Stimulated activated CD4-positive, alpha-beta T cell treated with anti-CD3 and anti-CD28 coated beads, Interleukin-1b, Interleukin-23, amount 100 ng/mL, for 48 hours (primary cell): ENCODE data around the gene DNAH10.
A peak's percentile ranks its signal among the peaks of the same experiment; 100 is the strongest.

Source experiments
- DNase-seq: peaks from one replicate; pipeline ENCODE4 v3.0.0-alpha.2; 2020

Gene DNAH10

DNA sequence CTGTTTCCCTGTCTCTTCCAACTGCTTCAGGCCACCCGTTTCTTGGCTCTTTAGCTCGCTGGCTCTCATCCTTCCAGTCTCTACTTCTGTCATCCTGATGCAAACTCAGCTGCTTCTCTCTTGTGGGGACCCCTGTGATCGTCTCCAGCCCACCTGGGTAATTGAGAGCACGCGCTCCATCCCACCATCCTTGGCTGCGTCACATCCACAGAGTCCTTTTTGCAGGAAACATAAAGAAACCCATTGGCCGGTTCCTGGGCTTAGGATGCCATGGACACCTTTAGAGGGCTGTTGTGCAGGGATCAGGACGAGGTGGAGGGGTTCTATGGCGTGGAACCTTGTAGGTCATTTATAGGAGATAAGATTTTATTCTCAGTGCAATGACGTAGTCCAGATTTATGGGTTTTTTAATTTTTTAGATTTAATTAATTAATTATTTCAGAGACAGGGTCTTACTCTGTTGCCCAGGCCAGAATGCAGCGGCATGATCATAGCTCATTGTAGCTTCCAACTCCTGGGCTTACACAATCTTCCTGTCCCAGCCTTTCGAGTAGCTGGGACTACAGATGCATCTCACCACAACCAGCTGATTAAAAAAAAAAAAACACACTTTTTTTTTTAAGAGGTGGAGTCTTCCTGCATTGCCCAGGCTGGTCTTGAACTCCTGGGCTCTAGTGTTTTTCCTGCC, 127.9 kb downstream of the DNAH10 start:
- no peak for DNase-seq

DNA sequence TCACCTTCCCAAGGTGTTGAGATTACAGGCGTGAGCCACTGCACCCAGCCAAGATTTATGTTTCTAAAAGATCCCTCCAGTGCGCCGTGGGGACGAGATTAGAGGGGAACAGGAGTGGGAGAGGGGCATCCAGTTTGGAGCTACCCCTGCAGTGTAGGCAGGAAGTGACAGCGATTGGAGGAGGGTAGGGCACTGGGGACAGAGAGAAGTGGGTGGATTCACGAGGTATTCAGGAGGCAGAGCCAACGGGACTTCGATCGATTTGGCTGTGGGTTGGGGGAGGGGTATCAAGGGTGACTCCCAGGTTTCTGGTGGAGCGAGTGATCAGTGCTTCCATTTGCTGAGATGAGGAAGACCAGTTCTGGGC, 128.4 kb downstream of the DNAH10 start:
- no peak for DNase-seq

DNA sequence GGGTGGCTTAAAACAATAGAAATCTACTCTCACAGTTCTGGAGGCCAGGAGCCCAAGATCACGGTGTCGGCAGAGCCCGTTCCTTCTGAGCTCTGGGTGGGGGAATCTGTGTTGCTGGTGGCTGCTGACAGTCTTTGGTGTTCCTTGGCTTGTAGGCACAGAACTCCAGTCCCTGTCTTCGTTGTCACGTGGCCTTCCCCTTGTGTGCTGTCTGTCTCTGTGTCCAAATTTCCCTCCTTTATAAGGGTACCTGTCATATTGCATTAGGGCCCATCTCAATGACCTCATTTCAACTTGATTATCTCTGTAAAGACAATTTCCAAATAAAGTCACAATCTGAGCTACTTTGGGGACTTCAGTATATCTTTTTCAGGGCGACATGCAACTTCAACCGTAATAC, 128.9 kb downstream of the DNAH10 start:
- no peak for DNase-seq

DNA sequence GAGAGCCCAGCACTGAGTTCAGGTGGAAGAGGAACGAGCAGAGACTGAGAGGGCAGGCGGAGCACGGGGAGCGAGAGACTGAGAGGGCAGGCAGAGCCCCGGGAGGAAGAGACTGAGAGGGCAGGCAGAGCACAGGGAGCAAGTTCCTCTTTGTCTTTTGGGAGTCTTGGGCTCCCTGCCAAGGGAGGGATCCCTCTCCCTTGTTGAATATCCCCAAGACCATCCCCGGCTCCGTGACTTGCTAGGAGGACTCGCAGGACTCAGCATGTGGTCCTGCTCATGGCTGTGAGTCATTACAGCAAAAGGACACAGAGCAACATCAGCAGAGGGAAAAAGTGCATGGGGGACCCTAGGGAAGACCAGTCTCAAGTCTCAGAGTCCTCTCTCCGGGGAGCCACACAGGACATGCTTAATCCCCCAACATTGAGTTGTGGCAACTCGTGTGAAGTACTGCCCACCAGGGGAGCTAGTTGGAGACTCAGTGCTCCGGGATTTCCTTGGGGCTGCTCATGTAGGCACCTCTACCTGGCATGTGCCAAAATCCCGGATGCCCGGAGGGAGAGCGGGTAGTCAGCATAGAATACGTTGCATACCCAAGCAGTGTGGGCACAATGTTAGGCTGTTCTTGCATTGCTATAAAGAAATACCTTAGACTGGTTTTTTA, 129.5 kb downstream of the DNAH10 start:
- no peak for DNase-seq

DNA sequence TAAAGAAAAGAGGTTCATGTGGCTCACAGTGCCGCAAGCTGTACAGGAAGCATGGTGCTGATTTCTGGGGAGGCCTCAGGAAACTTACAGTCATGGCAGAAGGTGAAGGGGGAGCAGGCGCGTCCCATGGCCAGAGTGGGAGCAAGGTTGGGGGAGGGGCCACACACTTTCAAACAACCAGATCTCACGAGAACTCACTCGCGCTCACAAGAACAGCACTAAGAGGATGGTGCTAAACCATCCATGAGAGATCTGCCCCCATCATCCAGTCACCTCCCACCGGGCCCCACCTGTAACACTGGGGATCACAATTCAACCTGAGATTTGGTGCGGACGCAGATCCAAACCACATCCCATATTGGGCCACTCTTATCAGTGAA, 130.1 kb downstream of the DNAH10 start:
- DNase-seq: no peak

DNA sequence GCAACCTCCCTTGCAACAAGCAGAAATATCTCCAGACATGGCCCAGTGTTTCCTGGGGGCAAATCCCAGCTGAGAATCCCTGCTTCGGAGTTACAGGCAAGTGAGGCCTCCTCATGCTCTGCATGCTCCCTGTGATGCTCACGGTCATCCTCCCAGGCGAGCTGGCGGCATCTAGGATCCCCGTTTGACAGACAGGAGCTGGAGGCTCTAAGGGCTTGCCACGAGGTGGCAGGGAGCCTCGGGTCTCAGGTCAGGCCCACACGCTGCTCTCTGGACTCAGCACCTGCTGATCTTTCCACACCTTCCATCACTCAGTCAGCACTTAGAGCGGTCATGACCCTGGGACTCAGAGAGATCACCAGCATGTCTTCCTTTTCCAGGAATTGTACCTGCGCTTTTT, 130.8 kb downstream of the DNAH10 start:
- no peak for DNase-seq

DNA sequence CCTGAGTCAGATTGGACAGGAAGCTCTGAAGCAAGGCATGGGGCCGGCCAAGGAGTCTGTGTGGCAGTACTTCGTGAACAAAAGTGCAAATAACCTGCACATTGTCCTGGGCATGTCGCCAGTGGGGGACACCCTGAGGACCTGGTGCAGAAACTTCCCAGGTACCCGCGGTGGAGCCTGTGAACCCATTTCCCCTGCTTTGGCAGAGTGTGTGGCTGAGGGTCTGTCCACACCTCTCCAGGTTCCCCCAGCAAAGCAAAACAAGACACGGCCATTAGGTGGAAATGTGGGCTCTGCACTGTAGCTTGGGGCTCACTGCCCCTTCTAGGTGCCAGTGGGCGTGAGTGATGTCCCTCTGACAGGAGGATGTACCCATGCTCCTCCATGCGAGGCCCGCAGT, 131.2 kb downstream of the DNAH10 start:
- DNase-seq: no peak

DNA sequence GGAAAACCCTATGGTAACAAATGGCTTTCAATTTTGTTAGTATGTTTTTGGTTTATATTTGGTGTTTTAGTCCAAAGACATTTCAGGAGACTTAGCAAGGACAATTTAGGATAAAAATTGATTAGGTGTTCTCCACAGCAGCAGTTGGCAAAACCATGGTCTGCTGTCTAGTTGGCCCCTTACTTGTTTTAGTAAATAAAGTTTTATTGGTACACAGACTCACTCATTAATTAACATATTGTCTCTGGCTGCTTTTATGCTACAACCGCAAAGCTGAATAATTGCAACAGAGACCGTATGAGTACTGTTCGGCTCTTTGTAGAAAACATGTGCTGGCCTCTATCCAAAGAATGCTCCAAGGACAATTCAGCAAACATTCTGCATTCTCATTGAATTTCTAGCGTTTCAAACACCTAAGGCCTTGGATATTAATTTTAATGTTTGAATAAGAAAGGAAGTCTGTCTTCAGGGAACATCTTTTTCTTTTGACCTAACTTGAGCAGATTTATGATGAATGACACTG, 132.8 kb downstream of the DNAH10 start:
- no peak for DNase-seq

DNA sequence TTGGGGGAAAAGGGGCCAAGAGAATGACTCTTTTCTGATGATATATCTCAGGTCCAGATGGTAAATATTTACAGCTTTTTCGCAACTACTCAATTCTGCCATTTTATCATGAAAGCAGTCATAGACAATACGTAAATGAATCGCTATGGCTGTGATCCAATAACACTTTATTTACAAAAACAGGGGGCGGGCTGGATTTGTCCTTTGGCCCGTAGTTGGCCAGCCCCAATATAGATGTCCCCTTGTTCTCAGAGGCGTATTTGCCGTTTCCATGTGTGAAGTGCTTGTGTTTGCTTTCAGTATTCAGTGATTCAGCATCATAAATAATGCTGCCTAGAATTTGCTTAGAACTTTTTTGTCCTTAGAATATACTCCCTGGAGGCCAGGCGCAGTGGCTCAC, 133.3 kb downstream of the DNAH10 start:
- no peak for DNase-seq

DNA sequence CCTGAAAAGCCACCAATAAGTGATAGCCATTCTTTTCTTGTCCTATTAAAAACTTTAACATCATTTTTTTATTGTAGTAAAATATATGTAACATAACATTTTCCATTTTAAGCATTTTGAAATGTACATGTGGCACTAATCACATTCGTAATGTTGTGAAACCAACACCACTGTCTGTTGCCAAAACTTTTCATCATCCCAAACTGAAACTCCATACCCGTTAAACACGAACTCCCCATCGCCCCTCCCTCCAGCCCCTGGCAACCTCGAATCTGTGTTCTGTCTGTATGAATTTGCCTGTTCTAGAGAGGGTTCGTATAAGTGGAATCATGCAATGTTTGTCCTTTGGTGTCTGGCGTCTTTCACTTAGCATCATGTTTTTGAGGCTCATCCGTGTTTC, 134.7 kb downstream of the DNAH10 start:
- no peak for DNase-seq

DNA sequence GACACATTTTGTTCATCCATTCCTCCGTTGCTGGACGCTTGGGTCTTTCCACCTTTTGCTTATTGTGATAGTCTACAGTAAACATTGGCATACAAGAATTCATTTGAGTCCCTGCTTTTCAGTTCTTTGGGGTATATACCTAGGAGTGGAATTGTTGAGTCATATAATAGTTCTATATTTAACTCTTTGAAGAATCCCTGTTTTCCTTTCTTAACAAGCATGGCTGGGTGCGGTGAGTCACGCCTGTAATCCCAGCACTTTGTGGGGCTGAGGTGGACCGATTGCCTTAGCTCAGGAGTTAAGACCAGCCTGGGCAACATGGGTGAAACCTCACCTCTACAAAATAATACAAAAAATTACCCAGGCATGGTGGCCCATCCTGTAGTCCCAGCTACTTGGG, 135.1 kb downstream of the DNAH10 start:
- DNase-seq: no peak

DNA sequence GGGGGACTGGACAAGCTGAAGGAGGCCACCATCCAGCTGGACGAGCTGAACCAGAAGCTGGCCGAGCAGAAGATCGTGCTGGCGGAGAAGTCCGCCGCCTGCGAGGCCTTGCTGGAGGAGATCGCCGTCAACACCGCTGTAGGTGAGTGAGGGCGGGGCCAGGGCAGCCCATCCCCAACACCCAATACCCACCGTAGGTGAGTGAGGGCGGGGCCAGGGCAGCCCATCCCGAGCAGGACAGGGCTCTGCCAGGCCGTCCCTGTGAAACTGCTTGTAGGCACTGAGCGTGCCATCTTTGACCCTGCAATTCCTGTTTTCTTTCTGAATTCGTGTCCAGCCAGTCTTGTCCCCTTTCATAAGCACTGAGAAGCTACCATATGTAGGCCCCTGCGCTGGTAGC, 136.6 kb downstream of the DNAH10 start:
- no peak for DNase-seq

DNA sequence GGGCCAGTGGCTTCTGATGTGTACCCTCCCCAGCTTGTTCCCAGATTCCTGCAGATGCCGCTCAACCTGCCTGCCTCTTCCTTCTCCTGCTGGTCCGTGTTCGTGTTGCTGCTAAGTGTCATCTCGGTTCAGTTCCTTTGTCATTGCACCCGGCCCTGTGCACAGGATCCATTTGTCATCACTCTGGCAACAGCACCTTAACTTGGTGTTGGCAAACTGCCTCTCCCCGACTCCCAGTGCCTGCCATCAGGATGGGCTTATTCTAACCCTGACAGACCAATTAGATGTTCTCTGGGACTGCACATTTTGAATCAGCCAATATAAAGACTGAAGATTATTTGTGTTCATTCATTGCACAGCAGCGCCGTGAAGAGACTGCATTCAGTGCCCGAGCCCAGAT, 137.3 kb downstream of the DNAH10 start:
- DNase-seq: no peak

DNA sequence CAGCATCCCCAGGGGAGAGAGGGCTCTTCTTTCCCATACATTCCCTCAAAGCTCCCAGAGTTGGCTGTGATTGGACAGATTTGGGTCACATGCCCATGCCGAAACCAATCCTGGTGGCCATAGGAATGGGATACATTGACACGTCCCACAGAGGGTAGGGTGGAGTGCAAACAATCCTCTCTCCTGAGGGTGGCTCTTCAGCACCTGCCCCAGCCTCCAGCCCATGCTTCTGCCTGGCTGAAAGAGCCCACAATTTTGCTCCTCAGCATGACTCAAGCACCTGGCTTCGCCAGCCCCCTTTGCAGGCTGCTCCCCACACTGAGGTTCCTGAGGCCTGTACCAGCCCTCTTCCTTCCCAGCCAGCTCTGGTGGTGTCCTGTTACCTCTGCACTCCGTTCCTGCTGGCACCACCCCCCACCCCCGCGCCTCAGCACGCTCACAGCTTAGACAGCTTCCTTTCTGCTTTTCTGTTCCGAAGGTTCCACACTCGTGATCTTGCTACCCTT, 138.8 kb downstream of the DNAH10 start:
- peak; percentile 11 for DNase-seq

DNA sequence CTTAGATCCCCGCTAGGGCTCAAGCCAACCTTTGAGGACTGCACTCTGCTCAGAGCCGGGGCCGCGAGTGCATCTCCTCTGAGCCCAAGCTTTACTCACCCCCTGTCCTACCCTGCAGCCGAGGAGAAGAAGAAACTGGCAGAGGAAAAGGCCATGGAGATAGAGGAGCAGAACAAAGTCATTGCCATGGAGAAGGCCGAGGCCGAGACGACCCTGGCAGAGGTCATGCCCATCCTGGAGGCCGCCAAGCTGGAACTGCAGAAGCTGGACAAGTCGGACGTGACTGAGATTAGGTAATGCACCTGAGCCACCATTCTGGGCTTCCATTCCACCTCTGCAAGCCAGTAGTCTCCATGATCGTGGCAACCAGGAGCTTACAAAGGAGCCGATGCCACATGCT, 140.7 kb downstream of the DNAH10 start:
- no peak for DNase-seq

DNA sequence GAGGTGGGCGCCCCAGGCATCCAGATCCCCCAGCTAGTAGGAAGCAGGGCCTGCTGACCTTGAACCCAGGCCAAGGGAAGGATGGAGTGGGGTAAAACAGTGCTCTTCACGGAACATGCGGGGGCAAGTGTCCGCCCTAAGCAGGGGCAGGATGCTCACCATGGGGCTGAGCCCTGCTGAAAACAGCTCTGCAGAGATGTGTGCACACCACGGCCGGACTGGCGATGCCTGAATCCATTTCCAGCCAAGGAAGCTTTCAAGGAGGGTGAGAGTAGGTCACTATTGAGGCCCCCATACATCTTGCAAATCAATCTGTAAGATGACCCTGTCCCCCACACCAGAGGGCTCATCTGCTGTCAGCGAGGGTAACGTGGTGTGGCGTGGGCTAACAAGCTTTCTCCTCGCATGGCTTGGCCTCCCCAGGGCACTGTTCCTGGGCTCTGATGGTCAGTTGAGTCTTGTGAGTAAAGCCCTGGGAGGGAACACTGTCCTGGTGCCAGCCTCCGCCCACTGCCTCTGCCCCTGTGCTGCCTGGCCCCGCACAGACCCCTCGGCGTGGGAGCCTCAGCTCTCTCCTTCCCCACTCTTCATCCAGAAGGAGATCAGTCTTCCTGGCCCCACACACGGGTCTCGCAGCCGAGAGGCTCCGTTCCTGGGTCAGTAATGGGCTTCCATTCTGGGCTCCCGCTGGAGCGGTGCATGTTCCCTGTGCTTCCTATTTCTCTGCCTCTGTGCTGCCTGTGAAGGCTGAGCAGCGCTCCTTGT, 141.4 kb downstream of the DNAH10 start:
- DNase-seq: no peak

DNA sequence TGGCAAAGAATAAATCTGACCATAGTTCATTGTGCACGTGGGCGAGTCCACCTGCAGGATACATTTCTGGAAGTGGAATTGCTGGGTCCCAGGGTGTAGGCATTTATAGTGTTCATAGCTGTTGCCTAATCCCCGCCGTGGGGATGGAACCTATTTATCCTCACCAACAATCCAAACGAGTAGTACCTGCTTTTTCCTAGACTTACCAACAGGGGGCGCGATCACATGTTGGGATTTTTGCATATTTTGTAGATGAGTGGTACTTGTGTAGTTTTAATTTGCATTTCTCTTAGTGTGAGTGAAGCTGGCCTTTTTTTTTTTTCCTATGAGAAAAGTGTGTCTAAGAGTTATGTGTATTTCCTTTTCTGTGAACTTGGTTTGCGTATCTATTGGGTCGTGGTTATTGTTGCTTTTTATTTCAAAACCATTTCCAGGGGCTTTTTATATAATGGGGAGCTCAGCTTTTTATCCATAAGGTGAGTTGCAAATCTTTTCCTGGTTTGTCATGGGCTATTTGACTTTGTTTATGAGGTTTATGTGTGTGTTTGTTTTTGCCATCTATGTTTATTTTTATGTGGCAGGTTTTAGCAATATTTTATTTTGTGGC, 143.3 kb downstream of the DNAH10 start:
- DNase-seq: peak; percentile 63

DNA sequence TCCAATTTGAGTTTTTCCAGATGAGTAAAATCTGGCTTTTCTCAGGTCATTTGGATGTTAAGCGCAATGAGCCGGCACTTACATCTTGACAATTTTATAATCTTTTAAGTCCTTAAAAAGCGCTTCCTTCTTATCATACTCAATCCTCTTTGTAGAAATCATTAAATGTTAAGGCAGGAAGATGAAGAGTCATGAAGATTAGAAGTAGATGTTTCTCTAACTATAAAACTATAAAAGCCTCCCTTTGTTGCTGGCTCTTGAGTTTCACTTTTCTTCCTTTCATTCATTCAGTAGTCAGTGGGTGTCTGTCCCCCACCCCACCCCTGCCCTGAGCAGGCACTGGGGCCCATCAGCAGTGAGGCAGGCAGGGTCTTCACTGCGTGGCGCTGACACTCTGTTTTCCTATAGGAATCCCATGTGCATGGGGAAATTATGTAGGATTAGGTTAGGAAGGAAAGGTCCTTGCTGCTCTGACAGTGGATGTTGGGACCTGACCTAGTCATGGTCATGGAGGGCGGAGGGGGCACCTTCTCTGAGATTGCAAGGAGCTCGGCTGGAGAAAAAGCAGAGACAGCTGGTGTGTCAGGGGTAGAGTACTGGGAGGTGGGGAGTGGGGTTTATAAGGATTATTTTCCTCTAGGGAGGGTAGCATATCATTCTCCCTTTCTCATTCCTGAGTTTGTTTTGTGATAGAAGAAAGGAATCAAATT, 144.8 kb downstream of the DNAH10 start:
- DNase-seq: no peak

DNA sequence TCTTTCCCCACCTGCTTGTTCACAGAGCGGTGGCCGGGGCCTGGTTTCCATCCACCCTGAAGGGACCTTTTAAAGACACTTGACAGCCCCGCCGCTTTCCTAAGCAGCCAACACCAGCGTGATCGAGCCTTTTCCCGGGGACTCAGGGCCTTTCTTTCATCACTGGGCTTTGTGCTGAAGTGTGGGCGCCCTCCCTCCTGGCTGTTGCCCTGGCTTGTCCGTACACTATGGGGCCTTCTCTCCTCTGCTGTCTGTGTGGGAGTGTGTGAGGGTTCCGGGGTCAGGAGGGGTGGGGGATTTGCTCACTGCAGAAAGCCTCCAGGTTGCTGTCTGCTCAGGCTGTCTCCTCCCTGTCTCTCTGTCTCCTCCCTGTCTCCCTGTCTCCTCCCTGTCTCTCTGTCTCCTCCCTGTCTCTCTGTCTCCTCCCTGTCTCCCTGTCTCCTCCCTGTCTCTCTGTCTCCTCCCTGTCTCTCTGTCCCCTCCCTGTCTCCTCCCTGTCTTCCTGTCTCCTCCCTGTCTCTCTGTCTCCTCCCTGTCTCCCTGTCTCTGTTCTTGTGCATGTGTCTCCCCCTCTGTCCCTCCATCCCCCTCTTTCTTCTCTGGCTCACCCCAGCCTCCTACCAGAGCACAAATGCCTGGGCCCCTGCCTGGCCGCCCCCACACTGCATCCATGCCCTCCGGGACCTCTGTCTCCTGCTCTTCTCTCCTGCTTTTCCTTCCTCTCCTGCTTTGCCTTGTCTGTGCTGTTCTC, 145.8 kb downstream of the DNAH10 start:
- DNase-seq: no peak

DNA sequence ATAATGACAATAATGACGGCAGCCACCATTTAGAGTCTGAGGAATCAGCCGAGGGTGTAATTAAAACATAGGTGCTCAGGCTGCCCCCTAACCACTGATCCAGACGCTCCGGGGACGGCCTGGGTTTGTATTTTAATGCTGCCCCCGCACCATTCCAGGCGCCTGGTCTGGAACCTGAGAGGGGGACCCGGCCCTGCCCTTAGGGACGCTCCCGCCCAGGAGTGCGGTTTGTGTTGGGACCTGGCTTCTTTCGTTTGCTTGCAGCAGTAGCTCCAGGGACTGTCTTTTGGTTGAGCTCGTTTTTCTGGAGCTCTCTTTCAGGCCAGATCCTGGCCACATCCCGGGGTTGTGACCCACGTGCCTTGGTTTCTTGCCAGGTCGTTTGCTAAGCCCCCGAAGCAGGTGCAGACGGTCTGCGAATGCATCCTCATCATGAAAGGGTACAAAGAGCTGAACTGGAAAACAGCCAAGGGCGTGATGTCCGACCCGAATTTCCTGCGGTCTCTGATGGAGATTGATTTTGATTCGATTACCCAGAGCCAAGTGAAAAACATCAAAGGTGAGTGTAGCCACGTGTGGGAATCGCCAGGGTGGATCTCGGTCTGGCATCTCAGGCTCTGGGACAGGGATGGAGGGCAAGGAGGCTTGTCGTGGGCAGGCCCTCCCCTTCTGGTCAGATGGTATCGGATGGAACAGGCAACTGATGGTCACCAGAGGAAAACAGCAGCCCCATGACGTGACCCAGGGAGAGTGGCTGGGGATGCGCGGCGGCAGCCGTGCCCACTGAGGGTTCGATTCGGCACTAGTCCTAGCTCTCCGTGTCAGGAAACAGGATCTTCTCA, 147.0 kb downstream of the DNAH10 start:
- no peak for DNase-seq

DNA sequence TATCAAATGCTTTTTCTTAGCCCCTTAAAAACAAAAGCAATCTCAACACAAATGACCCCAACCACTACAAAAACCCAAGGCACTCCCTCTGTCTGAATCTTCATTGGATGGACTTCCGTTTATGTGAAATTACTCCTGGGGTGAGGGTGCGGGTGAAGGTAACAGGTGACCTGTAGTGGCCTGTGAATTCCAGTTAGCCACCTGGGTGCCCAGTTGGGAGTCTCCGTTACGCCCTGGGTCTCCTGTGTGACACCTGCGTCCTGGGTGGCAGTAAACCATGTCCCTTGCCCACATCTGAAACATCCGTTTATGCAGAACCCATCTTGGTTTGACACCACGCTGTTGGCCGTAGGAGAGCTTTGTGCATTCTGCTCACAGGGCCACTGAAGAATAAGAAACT, 148.0 kb downstream of the DNAH10 start:
- no peak for DNase-seq
